ENCODE measurements around the gene ACAP2. TPM values are rescaled to one million over a fixed set of nuclear protein-coding genes. Genes with fewer than 3 reads are reported as not detected.

Gene ACAP2
- polyA plus RNA-seq, 3 donors, result 41.5 to 96.5 (median 71.6) TPM

DNA sequence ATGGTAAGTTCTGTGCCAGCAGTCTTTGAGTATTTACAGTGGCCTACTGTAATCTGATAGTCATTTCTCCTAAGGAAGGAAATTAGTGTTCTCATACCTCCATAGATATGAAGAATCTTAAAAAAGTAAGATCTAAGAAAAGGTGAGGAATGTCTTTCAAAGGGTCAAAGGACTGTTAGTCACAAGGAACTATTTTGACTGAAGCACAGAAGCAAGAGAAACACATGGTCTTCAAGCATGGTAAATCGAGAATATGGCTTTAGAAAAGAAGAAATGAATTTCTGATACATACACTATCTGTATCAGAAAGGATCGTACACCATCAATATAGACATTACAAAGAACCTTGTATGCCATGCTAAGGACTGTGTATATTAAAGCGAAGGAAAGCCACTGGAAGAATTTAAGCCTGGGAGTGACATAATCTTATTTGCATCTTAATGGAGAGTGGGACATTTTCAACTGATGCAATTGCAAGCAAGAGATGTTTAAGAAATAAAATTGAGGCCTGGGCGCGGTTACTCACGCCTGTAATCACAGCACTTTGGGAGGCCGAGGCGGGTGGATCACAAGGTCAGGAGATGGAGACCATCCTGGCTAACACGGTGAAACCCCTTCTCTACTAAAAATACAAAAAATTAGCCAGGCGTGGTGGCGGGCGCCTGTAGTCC is 5.5 kb upstream of the ACAP2 start:
- H3K9me3 Mint-ChIP-seq, result peaks cover 0 to 4% (median 0%) of the 10 kb centered on the region in 7 donors
- Histone ChIP-seq H4K20me1 (ENCODE audit: insufficient read depth, low read length) (no peaks in the 10 kb centered on the region), H3K36me3 (replicated peaks in 1 of 2; ENCODE audit: control insufficient read depth in 1 of 2, insufficient read depth in 2 of 2, low read length in 2 of 2) (no peaks in the 10 kb centered on the region), H3K9ac (ENCODE audit: insufficient read depth, low read length, poor library complexity, severe bottlenecking) (no peak overlapping the region), H3K4me2 (replicated peaks; ENCODE audit: extremely low read depth, low read length, poor library complexity, severe bottlenecking) (no peak overlapping the region), H3K27ac (ENCODE audit: low read depth in 1 of 2, low read length in 2 of 2) (no peak overlapping the region), H3K79me2 (ENCODE audit: insufficient read depth, low read length) (peaks cover 7% of the 10 kb centered on the region), H3K4me3 (replicated peaks in 1 of 3; ENCODE audit: low read depth in 2 of 3, low read length in 3 of 3) (no peak overlapping the region), H3K9me3 (replicated peaks in 1 of 2; ENCODE audit: control insufficient read depth in 1 of 2, insufficient read depth in 1 of 2, low read length in 2 of 2) (no peaks in the 10 kb centered on the region), H2AFZ (ENCODE audit: insufficient read depth, low read depth, low read length, poor library complexity, severe bottlenecking) (no peak overlapping the region), H3K27me3 (ENCODE audit: control insufficient read depth in 2 of 2, insufficient read depth in 2 of 2, low read length in 2 of 2) (no peaks in the 10 kb centered on the region), H3K4me1 (ENCODE audit: control insufficient read depth in 1 of 2, insufficient read depth in 2 of 2, low read length in 2 of 2) (peaks cover 52 to 64% of the 10 kb centered on the region in 2 donors)
- H3K36me3 Mint-ChIP-seq, result peaks cover 3% of the 10 kb centered on the region in 2 donors
- intact Hi-C loops (cut with micrococcal nuclease), result no loop called here
- 100% methylated on average over 3 of the region's 12 CpGs for WGBS (ENCODE audit: insufficient coverage)
- H3K27ac Mint-ChIP-seq, result no peak overlapping the region
- no peaks in the 10 kb centered on the region for H3K27me3 Mint-ChIP-seq (ENCODE audit: low read depth in 3 of 3)
- no peak overlapping the region for H3K4me3 Mint-ChIP-seq
- TF ChIP-seq, protein P1, sequence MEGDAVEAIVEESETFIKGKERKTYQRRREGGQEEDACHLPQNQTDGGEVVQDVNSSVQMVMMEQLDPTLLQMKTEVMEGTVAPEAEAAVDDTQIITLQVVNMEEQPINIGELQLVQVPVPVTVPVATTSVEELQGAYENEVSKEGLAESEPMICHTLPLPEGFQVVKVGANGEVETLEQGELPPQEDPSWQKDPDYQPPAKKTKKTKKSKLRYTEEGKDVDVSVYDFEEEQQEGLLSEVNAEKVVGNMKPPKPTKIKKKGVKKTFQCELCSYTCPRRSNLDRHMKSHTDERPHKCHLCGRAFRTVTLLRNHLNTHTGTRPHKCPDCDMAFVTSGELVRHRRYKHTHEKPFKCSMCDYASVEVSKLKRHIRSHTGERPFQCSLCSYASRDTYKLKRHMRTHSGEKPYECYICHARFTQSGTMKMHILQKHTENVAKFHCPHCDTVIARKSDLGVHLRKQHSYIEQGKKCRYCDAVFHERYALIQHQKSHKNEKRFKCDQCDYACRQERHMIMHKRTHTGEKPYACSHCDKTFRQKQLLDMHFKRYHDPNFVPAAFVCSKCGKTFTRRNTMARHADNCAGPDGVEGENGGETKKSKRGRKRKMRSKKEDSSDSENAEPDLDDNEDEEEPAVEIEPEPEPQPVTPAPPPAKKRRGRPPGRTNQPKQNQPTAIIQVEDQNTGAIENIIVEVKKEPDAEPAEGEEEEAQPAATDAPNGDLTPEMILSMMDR (IDR thresholded peaks at IDR 0.05), result no peak
- peaks cover 56% of the 10 kb centered on the region for H3K4me1 Mint-ChIP-seq
- no peak for DNase-seq

DNA sequence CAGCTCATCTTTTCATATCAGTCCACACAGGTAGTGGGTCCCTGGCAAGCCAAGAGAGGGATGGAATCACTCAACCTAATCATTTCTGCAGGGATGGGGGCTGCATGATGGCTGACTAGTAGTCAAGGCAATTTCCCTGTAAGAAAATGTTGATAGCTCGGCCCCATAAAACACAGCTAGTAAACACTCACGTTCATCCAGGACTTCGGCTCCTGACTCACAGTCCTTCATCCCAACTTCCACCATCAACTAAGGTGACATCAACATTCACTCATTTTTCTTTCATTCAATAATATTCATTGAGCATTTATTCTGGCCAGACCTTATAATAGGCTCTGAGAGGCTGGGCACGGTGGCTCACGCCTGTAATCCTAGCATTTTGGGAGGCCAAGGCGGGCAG is 4.4 kb upstream of the ACAP2 start:
- H3K9ac ChIP-seq (ENCODE audit: insufficient read depth, low read length, poor library complexity, severe bottlenecking), result no peak overlapping the region
- 97% methylated on average over 5 of the region's 6 CpGs for WGBS (ENCODE audit: insufficient coverage)
- peaks cover 13% of the 10 kb centered on the region for H3K79me2 ChIP-seq (ENCODE audit: insufficient read depth, low read length)
- no peak overlapping the region for H3K4me3 ChIP-seq (replicated peaks in 1 of 3; ENCODE audit: low read depth in 2 of 3, low read length in 3 of 3)
- H3K4me1 Mint-ChIP-seq, result peaks cover 49% of the 10 kb centered on the region
- intact Hi-C loops (cut with micrococcal nuclease), result no loop called here
- H2AFZ ChIP-seq (ENCODE audit: insufficient read depth, low read depth, low read length, poor library complexity, severe bottlenecking), result no peak overlapping the region
- no peak overlapping the region for H3K27ac ChIP-seq (ENCODE audit: low read depth in 1 of 2, low read length in 2 of 2)
- no peaks in the 10 kb centered on the region for H3K27me3 ChIP-seq (ENCODE audit: control insufficient read depth in 2 of 2, insufficient read depth in 2 of 2, low read length in 2 of 2)
- H3K36me3 Mint-ChIP-seq, result peaks cover 3% of the 10 kb centered on the region in 2 donors
- H3K4me2 ChIP-seq (replicated peaks; ENCODE audit: extremely low read depth, low read length, poor library complexity, severe bottlenecking), result no peak overlapping the region
- no peak overlapping the region for H3K27ac Mint-ChIP-seq
- peaks cover 46 to 55% of the 10 kb centered on the region in 2 donors for H3K4me1 ChIP-seq (ENCODE audit: control insufficient read depth in 1 of 2, insufficient read depth in 2 of 2, low read length in 2 of 2)
- H3K9me3 Mint-ChIP-seq, result peaks cover 0 to 4% (median 0%) of the 10 kb centered on the region in 7 donors
- DNase-seq, result no peak
- H3K9me3 ChIP-seq (replicated peaks in 1 of 2; ENCODE audit: control insufficient read depth in 1 of 2, insufficient read depth in 1 of 2, low read length in 2 of 2), result no peaks in the 10 kb centered on the region
- no peaks in the 10 kb centered on the region for H3K27me3 Mint-ChIP-seq (ENCODE audit: low read depth in 3 of 3)
- TF ChIP-seq, protein P1 (IDR thresholded peaks at IDR 0.05), result no peak
- no peaks in the 10 kb centered on the region for H3K36me3 ChIP-seq (replicated peaks in 1 of 2; ENCODE audit: control insufficient read depth in 1 of 2, insufficient read depth in 2 of 2, low read length in 2 of 2)
- H4K20me1 ChIP-seq (ENCODE audit: insufficient read depth, low read length), result peaks cover 4% of the 10 kb centered on the region
- H3K4me3 Mint-ChIP-seq, result no peak overlapping the region
